A549 (cell line): ENCODE data around the gene TMOD1. TPM values are rescaled to one million over a fixed set of nuclear protein-coding genes. Genes with fewer than 3 reads are reported as not detected.

Source experiments
- ATAC-seq, 2 experiments: fragments of 200-7000 bp in 1 of 2; fragments of >200 bp in 1 of 2; cut with Nextera tagmentation in 1 of 2; cut with Tn5 transposase in 1 of 2; 3 replicates each; pipeline versions ENCODE4 v1.8.0 to v1.9.1; 2018 to 2020; ENCODE audit warnings: mild to moderate bottlenecking in 1 of 2, moderate library complexity in 1 of 2
- CTCF ChIA-PET: fragments of 300-600 bp; sonication (Branson Sonifier 250); formaldehyde crosslinking; extraction: SDS; loops from one replicate; lab custom pipeline; 2021; ENCODE audit warnings: antibody characterized with exemption, inconsistent platforms; lab: Yijun Ruan, JAX
- POLR2A ChIA-PET: fragments of 350-600 bp; formaldehyde crosslinking; extraction: SDS; loops from one replicate; lab custom pipeline; 2021; ENCODE audit warnings: antibody characterized with exemption, inconsistent platforms; lab: Yijun Ruan, JAX
- DNase-seq, 2 experiments: peaks; one replicate each; pipeline versions ENCODE4 v3.0.0 to v3.0.0-alpha.2; 2011 to 2016; ENCODE audit warnings: low read depth in 1 of 2, low spot score in 1 of 2
- FAIRE-seq: peaks from 2 replicates; lab custom pipeline; 2011; peaks lifted over from hg19 to GRCh38; lab: Jason Lieb, UNC
- H3K27ac ChIP-seq, 2 experiments: fragments of >200 bp; sonication (Bioruptor Twin); formaldehyde crosslinking; 3 replicates each; pipeline ENCODE4 v1.5.1; 2016 to 2017
- H3K4me1 ChIP-seq: fragments of >200 bp; sonication (Bioruptor Twin); formaldehyde crosslinking; 3 replicates; pipeline ENCODE4 v1.6.1; 2016
- H3K4me2 ChIP-seq: fragments of >200 bp; sonication (Bioruptor Twin); formaldehyde crosslinking; 3 replicates; pipeline ENCODE4 v1.6.1; 2016
- H3K4me3 ChIP-seq: fragments of >200 bp; sonication (Bioruptor Twin); formaldehyde crosslinking; 3 replicates; pipeline ENCODE4 v1.5.1; 2016
- H3K9me3 ChIP-seq: fragments of >200 bp; sonication (Bioruptor Twin); formaldehyde crosslinking; 3 replicates; pipeline ENCODE4 v1.6.1; 2016
- ATOH8 ChIP-seq: fragments of 250-450 bp; sonication (Bioruptor Pico); IDR thresholded peaks from 2 replicates; pipeline ENCODE4 v1.5.0; 2020; ENCODE audit warnings: low read depth, mild to moderate bottlenecking, moderate library complexity
- BCL3 ChIP-seq: fragments of >200 bp; sonication (Bioruptor Twin); formaldehyde crosslinking; IDR thresholded peaks from 3 replicates; pipeline ENCODE4 v1.6.1; 2016
- BHLHE40 ChIP-seq: IDR thresholded peaks from 2 replicates; pipeline ENCODE4 v1.6.1; 2012; ENCODE audit warnings: low read depth, low read length, inconsistent platforms
- CHD4 ChIP-seq: fragments of 200-600 bp; sonication (generic); IDR thresholded peaks from 2 replicates; pipeline ENCODE4 v1.6.1; 2016; ENCODE audit warnings: antibody characterized with exemption, mild to moderate bottlenecking, borderline replicate concordance
- ESRRA ChIP-seq: fragments of 150-350 bp; IDR thresholded peaks from 2 replicates; pipeline ENCODE4 v1.6.1; 2014; ENCODE audit warnings: mild to moderate bottlenecking, low read length, borderline replicate concordance
- FOSL2 ChIP-seq, 2 experiments: fragments of 450-650 bp in 1 of 2; fragments of >200 bp in 1 of 2; sonication (Bioruptor Twin) in 1 of 2; formaldehyde crosslinking; IDR thresholded peaks; 2 replicates each; pipeline versions ENCODE4 v1.5.0 to v1.6.1; 2016 to 2020; ENCODE audit warnings: mild to moderate bottlenecking in 1 of 2, moderate library complexity in 1 of 2
- HDAC2 ChIP-seq: fragments of 200-600 bp; sonication (generic); IDR thresholded peaks from 2 replicates; pipeline ENCODE4 v1.6.1; 2016
- HMGXB4 ChIP-seq: fragments of 250-450 bp; sonication (Bioruptor Pico); IDR thresholded peaks from 2 replicates; pipeline ENCODE4 v1.5.0; 2021; ENCODE audit warnings: mild to moderate bottlenecking, moderate library complexity, borderline replicate concordance
- HOXB13 ChIP-seq: fragments of 250-450 bp; sonication (Bioruptor Pico); IDR thresholded peaks from 2 replicates; pipeline ENCODE4 v1.5.0; 2020; ENCODE audit warnings: low read depth, mild to moderate bottlenecking, moderate library complexity
- HOXB5 ChIP-seq: fragments of 250-450 bp; sonication (Bioruptor Pico); IDR thresholded peaks from 2 replicates; pipeline ENCODE4 v1.5.0; 2020; ENCODE audit warnings: mild to moderate bottlenecking, moderate library complexity
- MAFK ChIP-seq: fragments of 450-650 bp; IDR thresholded peaks from 2 replicates; pipeline ENCODE4 v1.6.1; 2014; ENCODE audit not compliant: partially characterized antibody
- MYC ChIP-seq: IDR thresholded peaks from 2 replicates; pipeline ENCODE4 v1.6.1; 2012; ENCODE audit warnings: mild to moderate bottlenecking, inconsistent platforms, low read length, improper control_type of control experiment, borderline replicate concordance
- NFE2L2 ChIP-seq: fragments of 150-350 bp; conservative IDR thresholded peaks from 2 replicates; pipeline ENCODE4 v1.6.1; 2014; ENCODE audit warnings: low read length
- NPAS2 ChIP-seq: fragments of 250-450 bp; sonication (Bioruptor Pico); IDR thresholded peaks from 2 replicates; pipeline ENCODE4 v1.8.0; 2022; ENCODE audit warnings: mild to moderate bottlenecking, moderate library complexity, borderline replicate concordance
- POLR2A ChIP-seq: IDR thresholded peaks from 2 replicates; pipeline ENCODE4 v1.6.1; 2012; ENCODE audit warnings: mild to moderate bottlenecking, low read length
- POLR2AphosphoS2 ChIP-seq: conservative IDR thresholded peaks from 2 replicates; pipeline ENCODE4 v1.6.1; 2012; ENCODE audit warnings: low read length, improper control_type of control experiment, inconsistent platforms
- REST ChIP-seq: fragments of 200-600 bp; sonication (generic); IDR thresholded peaks from 2 replicates; pipeline ENCODE4 v1.6.1; 2016; ENCODE audit warnings: antibody characterized with exemption, mild to moderate bottlenecking, moderate library complexity
- RNF2 ChIP-seq: fragments of 200-600 bp; sonication (generic); IDR thresholded peaks from 2 replicates; pipeline ENCODE4 v1.6.1; 2016; ENCODE audit warnings: low read depth, mild to moderate bottlenecking, antibody characterized with exemption, moderate library complexity, borderline replicate concordance
- ZFP36 ChIP-seq: fragments of 450-650 bp; IDR thresholded peaks from 2 replicates; pipeline ENCODE4 v1.6.1; 2014; ENCODE audit warnings: borderline replicate concordance; ENCODE audit not compliant: partially characterized antibody
- ZNF302 ChIP-seq: fragments of 250-450 bp; sonication (Bioruptor Pico); IDR thresholded peaks from 2 replicates; pipeline ENCODE4 v1.9.0; 2021; ENCODE audit warnings: inconsistent platforms, mild to moderate bottlenecking, moderate library complexity
- WGBS: methylation state at CpG from one replicate; pipeline ENCODE4 v1.1.6; 2017; ENCODE audit errors: missing lambda C conversion rate; 5-methylcytosine and 5-hydroxymethylcytosine counted together
- polyA plus RNA-seq, 4 experiments: library from polyadenylated mRNA; depleted of rRNA in 3 of 4; stranded (reverse); fragments of >200 nt; fragmentation: RNase III in 1 of 4; extraction: RNeasy Plus Mini Kit Qiagen cat#74134 plus additional on column Dnase treatment in 1 of 4; gene quantifications; 2 replicates in 3 of 4; 3 replicates in 1 of 4; pipeline ENCODE4 v1.2.3, GENCODE V29; 2011 to 2017

TMOD1 gene
- polyA plus RNA-seq, 2 of the 4 experiments (the other 2 are of a cell fraction) = 0.28 to 0.80 TPM

GRCh38 chr9:97518166-97518908, 16.9 kb downstream of the TMOD1 start (continued):
- TF ChIP-seq BCL3 = no peak
- TF ChIP-seq, all 56 proteins: peak for 0

- Histone ChIP-seq H3K4me2 (peak overlapping the region; percentile 60), H3K27ac (peak overlapping the region; percentile 46 to 76; a peak in 5 of 6 replicates), H3K4me3 (no peak overlapping the region), H3K9me3 (no peaks in the 10 kb centered on the region), H3K4me1 (peaks cover 14% of the 10 kb centered on the region)
- no peak for FAIRE-seq
- WGBS = 22% methylated on average over 6 of the region's 6 CpGs
- POLR2A ChIA-PET = no interaction called here
- TF ChIP-seq ZFP36 (no peak), MAFK (peak; percentile 57)
- peak; percentile 77 to 91 for ATAC-seq
- peak; percentile 60 to 79 for DNase-seq
- CTCF ChIA-PET = interaction anchor here (0.6 to 1.5 kb wide), 6 partner anchors 13 to 558 kb away, joined by 3 to 6 read pairs (median 5); partner anchors contain the start of gene TMOD1
These were observed 17.4 kb downstream of the TMOD1 start for GRCh38 chr9:97518909-97519307.

GRCh38 chr9:97519441-97519970, 18.0 kb downstream of the TMOD1 start:
- Histone ChIP-seq H3K4me2 (peak overlapping the region; percentile 60; the same call in 2 of the 3 replicates), H3K27ac (peak overlapping the region; percentile 46 to 76; a peak in 4 of 6 replicates)
- POLR2A ChIA-PET = no interaction called here
- 91% methylated on average over 11 of the region's 11 CpGs for WGBS
- FAIRE-seq (no peak), DNase-seq (no peak), ATAC-seq (no peak)
- TF ChIP-seq REST (no peak), ZNF302 (CRISPR knock-in tag) (no peak), HDAC2 (no peak), CHD4 (no peak)
- TF ChIP-seq, all 56 proteins: peak for 0
- Histone ChIP-seq H3K9me3 (no peaks in the 10 kb centered on the region), H3K4me3 (no peak overlapping the region), H3K4me1 (peaks cover 14% of the 10 kb centered on the region)
- CTCF ChIA-PET = interaction anchor here (1.4 to 1.5 kb wide), 2 partner anchors 14 to 50 kb away, joined by 5 to 6 read pairs; no protein-coding TSS in a partner anchor

GRCh38 chr9:97521576-97522333, 20.3 kb downstream of the TMOD1 start:
- H3K4me1 ChIP-seq = peaks cover 14% of the 10 kb centered on the region
- DNase-seq = no peak
- H3K4me3 ChIP-seq = no peak overlapping the region
- CTCF ChIA-PET = interaction anchor here (0.9 to 2.2 kb wide), 3 partner anchors 13 to 111 kb away, joined by 3 to 12 read pairs (median 7); no protein-coding TSS in a partner anchor
- FAIRE-seq = no peak
- WGBS = 74% methylated on average over 10 of the region's 10 CpGs
- no peaks in the 10 kb centered on the region for H3K9me3 ChIP-seq
- POLR2A ChIA-PET = no interaction called here
- ATAC-seq = no peak
- H3K27ac ChIP-seq = no peak overlapping the region
- no peak overlapping the region for H3K4me2 ChIP-seq
- TF ChIP-seq NPAS2 (CRISPR knock-in tag) = no peak
- no peak for TF ChIP-seq BHLHE40
- no peak for TF ChIP-seq ATOH8 (CRISPR knock-in tag)
- no peak for TF ChIP-seq NFE2L2
- no peak for TF ChIP-seq HOXB13 (CRISPR knock-in tag)
- no peak for TF ChIP-seq ESRRA
- TF ChIP-seq RNF2 = no peak
- TF ChIP-seq POLR2AphosphoS2 = no peak
- TF ChIP-seq MYC = no peak
- TF ChIP-seq POLR2A = no peak
- no peak for TF ChIP-seq HOXB5 (CRISPR knock-in tag)
- TF ChIP-seq FOSL2 (IDR thresholded peaks at IDR 0.05) = no peak
- no peak for TF ChIP-seq FOSL2 (CRISPR knock-in tag; IDR thresholded peaks at IDR 0.05)
- no peak for TF ChIP-seq HMGXB4
- no peak for TF ChIP-seq CHD4
